Fibroblast of lung (primary cell): ENCODE data around the gene MDN1. TPM values are rescaled to one million over a fixed set of nuclear protein-coding genes. Genes with fewer than 3 reads are reported as not detected.

Source experiments
- DNase-seq, 2 donors: peaks; one replicate each; pipeline versions ENCODE4 v3.0.0 to v3.0.0-alpha.2; 2010; ENCODE audit warnings: low read depth in 2 of 2
- H2AFZ ChIP-seq: 2 replicates; pipeline ENCODE4 v1.5.1; 2012; ENCODE audit warnings: low read length, control low read depth, inconsistent platforms
- H3K27ac ChIP-seq: 2 replicates; pipeline ENCODE4 v1.5.1; 2011; ENCODE audit warnings: low read length, control low read depth; ENCODE audit not compliant: insufficient read depth
- H3K27me3 ChIP-seq: 2 replicates; pipeline ENCODE4 v1.5.1; 2011; ENCODE audit warnings: mild to moderate bottlenecking, low read length; ENCODE audit not compliant: control insufficient read depth, insufficient read depth
- H3K36me3 ChIP-seq: 2 replicates; pipeline ENCODE4 v1.5.1; 2011; ENCODE audit warnings: low read length; ENCODE audit not compliant: control insufficient read depth, insufficient read depth
- H3K4me1 ChIP-seq: 2 replicates; pipeline ENCODE4 v1.5.1; 2011; ENCODE audit warnings: low read length; ENCODE audit not compliant: control insufficient read depth, insufficient read depth; ENCODE audit errors: extremely low read depth
- H3K4me2 ChIP-seq: 2 replicates; pipeline ENCODE4 v1.5.1; 2011; ENCODE audit warnings: low read length, control low read depth; ENCODE audit not compliant: insufficient read depth; ENCODE audit errors: extremely low read depth
- H3K4me3 ChIP-seq, 4 experiments: fragments of 200-600 bp in 1 of 4; sonication (generic) in 1 of 4; replicated peaks in 1 of 4; 2 replicates each; pipeline ENCODE4 v1.5.1; 2011 to 2016; ENCODE audit warnings: low read length in 4 of 4, low read depth in 3 of 4, mild to moderate bottlenecking in 3 of 4, control low read depth in 2 of 4, inconsistent platforms in 1 of 4, mixed read lengths in 1 of 4; ENCODE audit not compliant: insufficient read depth in 1 of 4; ENCODE audit errors: control extremely low read depth in 1 of 4
- H3K79me2 ChIP-seq: 2 replicates; pipeline ENCODE4 v1.5.1; 2012; ENCODE audit warnings: mild to moderate bottlenecking, low read length, inconsistent platforms; ENCODE audit not compliant: control insufficient read depth, insufficient read depth
- H3K9ac ChIP-seq: 2 replicates; pipeline ENCODE4 v1.5.1; 2011; ENCODE audit warnings: mild to moderate bottlenecking, low read length, control low read depth; ENCODE audit not compliant: insufficient read depth
- H3K9me3 ChIP-seq: 2 replicates; pipeline ENCODE4 v1.5.1; 2012; ENCODE audit warnings: low read depth, low read length; ENCODE audit not compliant: control insufficient read depth, insufficient read depth
- H4K20me1 ChIP-seq: 2 replicates; pipeline ENCODE4 v1.5.1; 2011; ENCODE audit warnings: low read length; ENCODE audit not compliant: control insufficient read depth, insufficient read depth; ENCODE audit errors: extremely low read depth
- EZH2 ChIP-seq: IDR thresholded peaks from 2 replicates; pipeline ENCODE4 v1.5.1; 2012; ENCODE audit warnings: low read length, control low read depth, mild to moderate bottlenecking; ENCODE audit errors: missing control alignments
- polyA plus RNA-seq, 2 donors: library from polyadenylated mRNA; depleted of rRNA in 1 of 2; stranded (reverse) in 1 of 2; unstranded in 1 of 2; fragments of >200 nt; gene quantifications; 2 replicates each; pipeline ENCODE4 v1.2.1, GENCODE V29; 2011 to 2012; ENCODE audit warnings: missing spikeins in 1 of 2
- total RNA-seq: library from RNA; depleted of rRNA; stranded (reverse); fragments of >200 nt; gene quantifications from 2 replicates; pipeline ENCODE4 v1.2.1, GENCODE V29; 2014
- TF ChIP-seq, protein P1 (sequence below), 2 donors: IDR thresholded peaks in 1 of 2; conservative IDR thresholded peaks in 1 of 2; 1 replicate in 1 of 2; 2 replicates in 1 of 2; pipeline ENCODE4 v1.5.1; 2011 to 2012; ENCODE audit warnings: low read length in 2 of 2, control low read depth in 1 of 2, inconsistent platforms in 1 of 2, low read depth in 1 of 2, mild to moderate bottlenecking in 1 of 2

Gene MDN1
- total and polyA plus RNA-seq, 2 donors (not counting 1 experiment from before 2014, with no cell fraction given), result 5.9 to 23.5 TPM

DNA sequence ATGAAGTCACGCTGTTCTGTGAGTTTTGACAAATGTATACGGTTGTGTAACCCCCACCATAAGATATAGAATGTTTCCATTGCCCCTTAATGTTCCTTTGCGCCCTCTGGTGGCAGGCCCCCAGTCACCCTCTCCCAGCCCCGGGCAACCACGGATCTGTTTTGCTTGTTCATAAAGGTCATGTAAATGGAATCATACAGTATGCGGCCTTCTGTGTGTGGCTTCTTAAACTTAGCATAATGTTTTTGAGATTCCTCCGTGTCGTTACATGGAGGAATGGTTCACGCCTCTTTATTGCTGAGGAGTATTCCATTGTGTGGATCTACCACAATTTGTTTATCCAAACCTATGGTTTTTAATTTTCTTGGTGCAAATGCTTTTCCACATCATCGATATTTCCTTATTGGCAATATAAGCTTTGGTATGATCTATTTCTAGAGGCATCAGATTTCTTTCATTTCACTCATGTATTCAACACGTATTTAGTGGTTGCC is 209.4 kb downstream of the MDN1 start:
- TF ChIP-seq, protein P1, sequence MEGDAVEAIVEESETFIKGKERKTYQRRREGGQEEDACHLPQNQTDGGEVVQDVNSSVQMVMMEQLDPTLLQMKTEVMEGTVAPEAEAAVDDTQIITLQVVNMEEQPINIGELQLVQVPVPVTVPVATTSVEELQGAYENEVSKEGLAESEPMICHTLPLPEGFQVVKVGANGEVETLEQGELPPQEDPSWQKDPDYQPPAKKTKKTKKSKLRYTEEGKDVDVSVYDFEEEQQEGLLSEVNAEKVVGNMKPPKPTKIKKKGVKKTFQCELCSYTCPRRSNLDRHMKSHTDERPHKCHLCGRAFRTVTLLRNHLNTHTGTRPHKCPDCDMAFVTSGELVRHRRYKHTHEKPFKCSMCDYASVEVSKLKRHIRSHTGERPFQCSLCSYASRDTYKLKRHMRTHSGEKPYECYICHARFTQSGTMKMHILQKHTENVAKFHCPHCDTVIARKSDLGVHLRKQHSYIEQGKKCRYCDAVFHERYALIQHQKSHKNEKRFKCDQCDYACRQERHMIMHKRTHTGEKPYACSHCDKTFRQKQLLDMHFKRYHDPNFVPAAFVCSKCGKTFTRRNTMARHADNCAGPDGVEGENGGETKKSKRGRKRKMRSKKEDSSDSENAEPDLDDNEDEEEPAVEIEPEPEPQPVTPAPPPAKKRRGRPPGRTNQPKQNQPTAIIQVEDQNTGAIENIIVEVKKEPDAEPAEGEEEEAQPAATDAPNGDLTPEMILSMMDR (conservative IDR thresholded peaks at IDR 0.05 in 1 of 2, IDR thresholded peaks at IDR 0.05 in 1 of 2; ENCODE audit: low read depth in 1 of 2, low read length in 2 of 2), result peak; percentile 72 to 79
- no peak for TF ChIP-seq EZH2
- Histone ChIP-seq H2AFZ (no peak overlapping the region), H4K20me1 (no peaks in the 10 kb centered on the region), H3K4me2 (no peak overlapping the region), H3K79me2 (no peaks in the 10 kb centered on the region), H3K4me1 (no peaks in the 10 kb centered on the region), H3K36me3 (no peaks in the 10 kb centered on the region), H3K27ac (no peak overlapping the region), H3K9ac (no peak overlapping the region), H3K9me3 (no peaks in the 10 kb centered on the region), H3K4me3 (no peak overlapping the region), H3K27me3 (no peaks in the 10 kb centered on the region)
- peak; percentile 9 to 37 for DNase-seq

DNA sequence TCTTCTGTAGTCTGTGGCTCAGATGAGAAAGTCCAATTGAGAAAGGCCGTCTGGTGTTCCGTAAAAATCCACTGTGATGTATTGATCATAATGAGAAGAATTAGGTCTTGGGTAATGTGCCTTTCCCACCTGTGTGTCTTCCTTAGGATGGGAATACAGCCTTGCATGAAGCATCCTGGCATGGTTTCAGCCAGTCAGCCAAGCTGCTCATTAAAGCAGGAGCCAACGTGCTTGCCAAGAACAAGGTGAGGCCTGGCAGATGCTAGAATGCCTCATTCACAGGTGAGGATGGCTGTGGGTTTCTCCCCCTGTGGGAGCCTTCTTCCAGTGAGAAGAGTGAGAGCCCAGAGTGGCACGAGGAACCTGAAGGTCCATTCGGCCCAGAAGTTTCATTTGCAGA is 213.7 kb downstream of the MDN1 start:
- Histone ChIP-seq H3K79me2 (no peaks in the 10 kb centered on the region), H3K27me3 (no peaks in the 10 kb centered on the region), H3K9me3 (no peaks in the 10 kb centered on the region), H3K36me3 (no peaks in the 10 kb centered on the region), H4K20me1 (no peaks in the 10 kb centered on the region), H3K4me3 (no peak overlapping the region), H3K9ac (no peak overlapping the region), H3K27ac (no peak overlapping the region), H3K4me1 (no peaks in the 10 kb centered on the region), H3K4me2 (no peak overlapping the region), H2AFZ (no peak overlapping the region)
- no peak for TF ChIP-seq EZH2
- TF ChIP-seq, protein P1 (conservative IDR thresholded peaks at IDR 0.05 in 1 of 2, IDR thresholded peaks at IDR 0.05 in 1 of 2; ENCODE audit: low read depth in 1 of 2, low read length in 2 of 2), result no peak
- no peak for DNase-seq

- Histone ChIP-seq H2AFZ (no peak overlapping the region), H3K79me2 (no peaks in the 10 kb centered on the region), H3K9me3 (no peaks in the 10 kb centered on the region), H3K36me3 (no peaks in the 10 kb centered on the region), H3K4me3 (no peak overlapping the region), H4K20me1 (no peaks in the 10 kb centered on the region), H3K4me2 (no peak overlapping the region), H3K27me3 (no peaks in the 10 kb centered on the region), H3K27ac (no peak overlapping the region), H3K9ac (no peak overlapping the region), H3K4me1 (no peaks in the 10 kb centered on the region)
- DNase-seq, result no peak
- TF ChIP-seq, protein P1 (conservative IDR thresholded peaks at IDR 0.05 in 1 of 2, IDR thresholded peaks at IDR 0.05 in 1 of 2; ENCODE audit: low read depth in 1 of 2, low read length in 2 of 2), result no peak
Measured at GRCh38 chr6:89604653-89605052, 214.9 kb downstream of the MDN1 start.
